Measurements from ENCODE around the gene ITPRID1.

The ITPRID1 gene

GRCh38 chr7:31488562-31489203 is 25.2 kb upstream of the ITPRID1 start:
- H3K4me1 ChIP-seq (ENCODE audit: control insufficient read depth, insufficient read depth, low read length): peaks cover 12% of the 10 kb centered on the region
- no peaks in the 10 kb centered on the region for H3K9me3 ChIP-seq (ENCODE audit: control insufficient read depth, insufficient read depth, low read length)
- H3K4me3 ChIP-seq (ENCODE audit: low read depth, low read length): no peak overlapping the region
- H3K27me3 ChIP-seq (ENCODE audit: control insufficient read depth, insufficient read depth, low read length): no peaks in the 10 kb centered on the region
- no peaks in the 10 kb centered on the region for H3K36me3 ChIP-seq (ENCODE audit: control insufficient read depth, insufficient read depth, low read length)
- H3K9ac ChIP-seq (ENCODE audit: low read depth, low read length): no peak overlapping the region

DNA sequence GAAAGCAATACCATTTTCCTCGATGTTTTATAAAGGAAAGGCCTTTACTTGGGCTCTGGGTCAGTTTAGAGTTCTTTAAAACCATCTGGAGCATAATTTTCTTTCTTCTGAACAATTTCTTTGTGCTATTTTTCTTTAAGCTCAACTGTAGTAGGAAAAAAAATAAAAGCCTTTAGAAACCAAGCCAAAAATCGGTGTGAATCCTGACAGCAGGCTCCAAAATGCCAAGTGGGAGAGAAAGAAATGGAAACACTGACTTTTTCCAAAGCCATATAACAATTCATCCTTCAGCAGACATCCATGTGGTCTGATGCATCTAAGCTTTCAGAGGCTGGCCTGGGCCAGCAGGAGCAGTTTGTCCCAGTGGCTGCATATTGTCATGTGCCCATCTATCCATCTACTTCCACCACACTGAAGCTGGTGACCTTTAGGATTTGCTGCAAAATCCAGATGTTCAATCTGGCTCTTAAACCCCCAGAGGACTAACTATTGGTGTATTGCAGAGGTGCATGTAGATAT is 23.0 kb upstream of the ITPRID1 start:
- H3K9ac ChIP-seq (ENCODE audit: low read depth, low read length): no peak overlapping the region
- no peak overlapping the region for H3K4me3 ChIP-seq (ENCODE audit: low read depth, low read length)
- H3K27me3 ChIP-seq (ENCODE audit: control insufficient read depth, insufficient read depth, low read length): no peaks in the 10 kb centered on the region
- H3K36me3 ChIP-seq (ENCODE audit: control insufficient read depth, insufficient read depth, low read length): no peaks in the 10 kb centered on the region
- H3K4me1 ChIP-seq (ENCODE audit: control insufficient read depth, insufficient read depth, low read length): peaks cover 17% of the 10 kb centered on the region
- no peaks in the 10 kb centered on the region for H3K9me3 ChIP-seq (ENCODE audit: control insufficient read depth, insufficient read depth, low read length)

DNA sequence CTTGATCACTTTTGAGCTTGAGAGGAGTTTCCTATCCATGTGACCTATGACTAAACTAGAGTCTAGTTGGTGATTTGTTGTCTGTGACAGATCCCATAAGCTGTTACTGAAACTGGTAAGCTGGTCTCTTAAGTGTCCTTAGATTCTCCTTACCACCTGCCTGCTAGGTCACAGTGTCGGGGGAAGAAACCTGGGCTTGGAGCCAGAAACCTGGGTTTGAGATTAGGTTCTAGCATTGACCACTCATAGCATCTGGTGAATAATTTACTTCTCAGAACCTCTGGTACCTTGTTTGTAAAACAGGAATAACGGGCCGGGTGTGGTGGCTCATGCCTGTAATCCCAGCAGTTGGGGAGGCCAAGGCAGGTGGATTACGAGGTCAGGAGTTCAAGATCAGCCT is 21.8 kb upstream of the ITPRID1 start:
- Histone ChIP-seq H3K9ac (ENCODE audit: low read depth, low read length) (no peak overlapping the region), H3K27me3 (ENCODE audit: control insufficient read depth, insufficient read depth, low read length) (no peaks in the 10 kb centered on the region), H3K9me3 (ENCODE audit: control insufficient read depth, insufficient read depth, low read length) (no peaks in the 10 kb centered on the region), H3K4me1 (ENCODE audit: control insufficient read depth, insufficient read depth, low read length) (peaks cover 17% of the 10 kb centered on the region), H3K36me3 (ENCODE audit: control insufficient read depth, insufficient read depth, low read length) (no peaks in the 10 kb centered on the region), H3K4me3 (ENCODE audit: low read depth, low read length) (no peak overlapping the region)

GRCh38 chr7:31493714-31494181 is 20.1 kb upstream of the ITPRID1 start:
- H3K9ac ChIP-seq (ENCODE audit: low read depth, low read length): no peak overlapping the region
- no peaks in the 10 kb centered on the region for H3K27me3 ChIP-seq (ENCODE audit: control insufficient read depth, insufficient read depth, low read length)
- H3K4me3 ChIP-seq (ENCODE audit: low read depth, low read length): no peak overlapping the region
- H3K36me3 ChIP-seq (ENCODE audit: control insufficient read depth, insufficient read depth, low read length): no peaks in the 10 kb centered on the region
- no peaks in the 10 kb centered on the region for H3K9me3 ChIP-seq (ENCODE audit: control insufficient read depth, insufficient read depth, low read length)
- H3K4me1 ChIP-seq (ENCODE audit: control insufficient read depth, insufficient read depth, low read length): peaks cover 13% of the 10 kb centered on the region

DNA sequence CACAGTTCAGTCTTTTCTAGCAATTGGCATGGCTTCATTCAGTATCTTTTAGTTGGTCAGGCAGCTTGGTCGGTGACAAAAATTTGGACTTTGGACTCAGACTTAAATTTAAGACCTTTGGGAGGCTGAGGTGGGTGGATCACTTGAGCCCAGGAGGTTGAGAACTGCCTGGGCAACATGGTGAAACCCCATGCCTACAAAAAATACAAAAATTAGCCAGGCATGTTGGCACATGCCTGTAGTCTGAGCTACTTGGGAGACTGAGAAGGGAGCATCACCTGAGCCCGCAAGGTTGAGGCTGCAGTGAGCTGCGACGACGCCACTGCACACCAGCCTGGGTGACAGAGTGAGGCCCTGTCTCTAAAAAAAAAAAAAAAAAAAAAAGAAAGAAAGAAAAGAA is 19.5 kb upstream of the ITPRID1 start:
- Histone ChIP-seq H3K4me1 (ENCODE audit: control insufficient read depth, insufficient read depth, low read length) (peaks cover 13% of the 10 kb centered on the region), H3K9ac (ENCODE audit: low read depth, low read length) (no peak overlapping the region), H3K9me3 (ENCODE audit: control insufficient read depth, insufficient read depth, low read length) (no peaks in the 10 kb centered on the region), H3K36me3 (ENCODE audit: control insufficient read depth, insufficient read depth, low read length) (no peaks in the 10 kb centered on the region), H3K27me3 (ENCODE audit: control insufficient read depth, insufficient read depth, low read length) (no peaks in the 10 kb centered on the region), H3K4me3 (ENCODE audit: low read depth, low read length) (no peak overlapping the region)

GRCh38 chr7:31495653-31496052 is 18.2 kb upstream of the ITPRID1 start:
- Histone ChIP-seq H3K27me3 (ENCODE audit: control insufficient read depth, insufficient read depth, low read length) (no peaks in the 10 kb centered on the region), H3K4me3 (ENCODE audit: low read depth, low read length) (no peak overlapping the region), H3K4me1 (ENCODE audit: control insufficient read depth, insufficient read depth, low read length) (peaks cover 13% of the 10 kb centered on the region), H3K9ac (ENCODE audit: low read depth, low read length) (no peak overlapping the region), H3K9me3 (ENCODE audit: control insufficient read depth, insufficient read depth, low read length) (no peaks in the 10 kb centered on the region), H3K36me3 (ENCODE audit: control insufficient read depth, insufficient read depth, low read length) (no peaks in the 10 kb centered on the region)

DNA sequence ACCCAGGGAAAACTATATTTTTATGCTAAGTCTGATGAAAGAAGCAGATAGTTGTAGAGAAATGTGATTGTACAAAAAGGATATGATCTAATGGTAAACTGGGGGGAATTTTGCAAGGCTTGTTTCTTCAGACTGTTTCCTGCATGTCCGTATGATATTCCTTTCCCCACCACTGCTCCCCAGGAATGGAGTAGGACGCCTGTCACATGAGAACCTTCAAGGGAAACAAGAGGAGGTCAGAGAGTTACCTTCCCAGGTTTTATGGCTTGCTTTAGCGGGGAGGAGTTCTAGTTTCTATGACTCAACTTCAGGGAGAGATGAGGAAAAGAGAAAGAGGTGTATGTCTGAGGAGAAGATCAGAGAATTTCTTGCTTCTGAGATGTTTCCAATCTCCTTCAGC is 16.4 kb upstream of the ITPRID1 start:
- H3K4me1 ChIP-seq (ENCODE audit: control insufficient read depth, insufficient read depth, low read length): peaks cover 13% of the 10 kb centered on the region
- no peaks in the 10 kb centered on the region for H3K36me3 ChIP-seq (ENCODE audit: control insufficient read depth, insufficient read depth, low read length)
- no peak overlapping the region for H3K9ac ChIP-seq (ENCODE audit: low read depth, low read length)
- H3K9me3 ChIP-seq (ENCODE audit: control insufficient read depth, insufficient read depth, low read length): no peaks in the 10 kb centered on the region
- H3K27me3 ChIP-seq (ENCODE audit: control insufficient read depth, insufficient read depth, low read length): no peaks in the 10 kb centered on the region
- H3K4me3 ChIP-seq (ENCODE audit: low read depth, low read length): no peak overlapping the region

DNA sequence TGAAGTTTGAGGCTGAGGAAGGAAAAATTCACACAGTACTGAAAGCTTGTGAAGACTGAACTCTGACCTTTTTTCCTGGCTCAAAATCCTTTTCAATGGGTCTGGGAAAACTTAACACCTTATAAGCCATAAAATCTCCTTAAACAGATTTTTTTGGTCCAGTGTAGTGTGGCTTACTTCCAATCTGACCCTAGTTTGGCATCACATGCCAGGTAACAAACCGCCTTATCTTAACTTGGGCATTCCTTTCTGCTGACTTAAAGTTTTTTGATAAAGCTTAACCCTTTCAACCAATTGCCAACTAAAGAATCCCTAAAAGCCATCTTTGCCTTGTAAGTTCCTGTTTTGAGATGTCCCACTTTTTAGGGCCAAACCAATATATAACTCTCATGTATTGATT is 13.2 kb upstream of the ITPRID1 start:
- Histone ChIP-seq H3K9ac (ENCODE audit: low read depth, low read length) (no peak overlapping the region), H3K9me3 (ENCODE audit: control insufficient read depth, insufficient read depth, low read length) (no peaks in the 10 kb centered on the region), H3K27me3 (ENCODE audit: control insufficient read depth, insufficient read depth, low read length) (no peaks in the 10 kb centered on the region), H3K4me3 (ENCODE audit: low read depth, low read length) (no peak overlapping the region), H3K4me1 (ENCODE audit: control insufficient read depth, insufficient read depth, low read length) (no peaks in the 10 kb centered on the region), H3K36me3 (ENCODE audit: control insufficient read depth, insufficient read depth, low read length) (no peaks in the 10 kb centered on the region)

DNA sequence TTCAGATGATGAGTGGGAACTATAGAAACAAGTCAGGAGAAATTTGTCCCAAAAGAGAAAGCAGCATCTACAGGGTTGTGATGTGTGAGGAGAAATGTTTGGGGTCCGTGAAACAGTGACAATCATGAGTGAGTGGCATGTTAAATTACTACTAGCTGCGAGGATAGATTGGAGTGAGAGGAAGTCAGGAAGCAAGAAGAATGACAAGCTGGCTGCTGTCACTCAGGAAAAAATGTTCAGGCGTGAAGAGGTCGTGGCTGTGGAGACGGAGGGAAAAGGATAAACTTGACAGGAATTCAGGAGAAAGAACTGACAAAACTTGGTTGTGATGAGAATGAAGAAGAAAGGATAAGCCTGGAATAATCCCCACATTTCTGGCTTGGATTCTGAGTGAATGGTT is 5.1 kb upstream of the ITPRID1 start:
- Histone ChIP-seq H3K4me1 (ENCODE audit: control insufficient read depth, insufficient read depth, low read length) (no peaks in the 10 kb centered on the region), H3K36me3 (ENCODE audit: control insufficient read depth, insufficient read depth, low read length) (no peaks in the 10 kb centered on the region), H3K4me3 (ENCODE audit: low read depth, low read length) (no peak overlapping the region), H3K9me3 (ENCODE audit: control insufficient read depth, insufficient read depth, low read length) (no peaks in the 10 kb centered on the region), H3K9ac (ENCODE audit: low read depth, low read length) (no peak overlapping the region), H3K27me3 (ENCODE audit: control insufficient read depth, insufficient read depth, low read length) (no peaks in the 10 kb centered on the region)

DNA sequence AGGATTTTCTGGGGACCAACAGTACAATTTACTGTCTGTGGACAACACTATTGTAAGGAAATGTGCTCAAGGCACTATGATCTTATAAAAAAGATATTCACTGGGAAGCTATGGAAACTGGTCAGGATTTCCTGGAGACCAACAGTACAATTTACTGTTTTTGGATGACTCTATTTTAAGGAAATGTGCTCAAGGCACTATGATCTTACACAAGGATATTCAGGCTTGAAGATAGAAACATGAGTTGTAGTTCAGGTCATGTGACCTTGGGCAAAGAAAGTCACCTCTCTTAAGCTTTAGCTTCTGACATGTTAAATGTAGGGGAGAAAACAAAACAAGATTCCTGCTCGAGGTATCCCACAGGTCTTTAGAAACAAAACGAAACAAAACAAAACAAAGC is 1.7 kb upstream of the ITPRID1 start:
- Histone ChIP-seq H3K9ac (ENCODE audit: low read depth, low read length) (no peak overlapping the region), H3K4me3 (ENCODE audit: low read depth, low read length) (no peak overlapping the region), H3K4me1 (ENCODE audit: control insufficient read depth, insufficient read depth, low read length) (no peaks in the 10 kb centered on the region), H3K9me3 (ENCODE audit: control insufficient read depth, insufficient read depth, low read length) (no peaks in the 10 kb centered on the region), H3K27me3 (ENCODE audit: control insufficient read depth, insufficient read depth, low read length) (no peaks in the 10 kb centered on the region), H3K36me3 (ENCODE audit: control insufficient read depth, insufficient read depth, low read length) (no peaks in the 10 kb centered on the region)

DNA sequence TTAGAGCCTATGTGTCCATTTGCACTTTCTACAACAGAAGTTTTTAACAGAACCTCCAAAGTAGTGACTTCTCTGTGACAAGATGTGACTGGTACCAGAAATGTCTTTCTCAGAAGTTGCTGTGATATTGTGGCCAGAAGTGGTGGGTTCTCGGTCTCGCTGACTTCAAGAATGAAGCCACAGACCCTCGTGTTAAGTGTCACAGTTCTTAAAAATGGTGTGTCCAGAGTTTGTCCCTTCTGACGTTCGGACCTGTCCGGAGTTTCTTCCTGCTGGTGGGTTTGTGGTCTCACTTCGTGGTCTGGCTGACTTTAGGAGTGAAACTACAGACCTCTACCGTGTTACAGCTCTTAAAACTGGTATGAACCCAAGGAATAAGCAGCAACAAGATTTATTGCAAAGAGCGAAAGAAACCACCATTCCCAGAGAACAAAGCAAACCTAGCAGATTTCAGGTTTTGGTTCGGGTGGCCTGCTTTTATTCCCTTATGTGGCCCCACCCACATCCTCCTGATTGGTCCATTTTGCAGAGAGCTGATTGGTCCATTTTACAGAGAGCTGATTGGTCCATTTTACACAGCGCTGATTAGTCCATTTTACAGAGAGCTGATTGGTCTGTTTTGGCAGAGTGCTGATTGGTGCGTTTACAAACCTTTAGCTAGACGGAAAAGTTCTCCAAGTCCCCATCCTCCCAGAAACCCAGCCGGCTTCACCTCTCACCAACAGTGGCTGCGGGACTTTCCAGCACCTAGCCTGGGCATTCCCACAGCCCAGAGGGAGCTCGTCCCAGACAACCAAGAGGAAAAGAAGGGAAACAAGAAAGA is 3.0 kb downstream of the ITPRID1 start:
- H3K27me3 ChIP-seq (ENCODE audit: control insufficient read depth, insufficient read depth, low read length): no peaks in the 10 kb centered on the region
- H3K4me1 ChIP-seq (ENCODE audit: control insufficient read depth, insufficient read depth, low read length): no peaks in the 10 kb centered on the region
- no peak overlapping the region for H3K9ac ChIP-seq (ENCODE audit: low read depth, low read length)
- no peaks in the 10 kb centered on the region for H3K9me3 ChIP-seq (ENCODE audit: control insufficient read depth, insufficient read depth, low read length)
- H3K4me3 ChIP-seq (ENCODE audit: low read depth, low read length): no peak overlapping the region
- no peaks in the 10 kb centered on the region for H3K36me3 ChIP-seq (ENCODE audit: control insufficient read depth, insufficient read depth, low read length)

- Histone ChIP-seq H3K9ac (ENCODE audit: low read depth, low read length) (no peak overlapping the region), H3K36me3 (ENCODE audit: control insufficient read depth, insufficient read depth, low read length) (no peaks in the 10 kb centered on the region), H3K4me3 (ENCODE audit: low read depth, low read length) (no peak overlapping the region), H3K4me1 (ENCODE audit: control insufficient read depth, insufficient read depth, low read length) (no peaks in the 10 kb centered on the region), H3K27me3 (ENCODE audit: control insufficient read depth, insufficient read depth, low read length) (no peaks in the 10 kb centered on the region), H3K9me3 (ENCODE audit: control insufficient read depth, insufficient read depth, low read length) (no peaks in the 10 kb centered on the region)
Observed at GRCh38 chr7:31517513-31517912, 3.6 kb downstream of the ITPRID1 start.
